Measurements from ENCODE around the gene FAM118B. TPM values are rescaled to one million over a fixed set of nuclear protein-coding genes. Genes with fewer than 3 reads are reported as not detected.

The FAM118B gene
- total RNA-seq, 2 donors from 2014 or later, result 40.1 to 40.8 TPM

- Histone ChIP-seq H3K9me3 (ENCODE audit: control insufficient read depth, low read length) (no peaks in the 10 kb centered on the region), H3K27me3 (ENCODE audit: control insufficient read depth, insufficient read depth, low read length, poor library complexity, severe bottlenecking) (peaks cover 10% of the 10 kb centered on the region), H3K4me3 (ENCODE audit: low read length) (no peak overlapping the region), H3K9ac (ENCODE audit: extremely low read depth, low read length, poor library complexity, severe bottlenecking) (no peak overlapping the region), H3K36me3 (ENCODE audit: control insufficient read depth, insufficient read depth, low read length) (no peaks in the 10 kb centered on the region), H3K4me1 (ENCODE audit: control insufficient read depth, insufficient read depth, low read length) (no peaks in the 10 kb centered on the region), H3K27ac (ENCODE audit: low read depth, low read length) (no peak overlapping the region)
- Mint-ChIP-seq H3K4me1 (peaks cover 9% of the 10 kb centered on the region), H3K9me3 (no peaks in the 10 kb centered on the region), H3K4me3 (no peak overlapping the region), H3K36me3 (ENCODE audit: low read depth) (no peaks in the 10 kb centered on the region), H3K27me3 (ENCODE audit: insufficient read depth) (peaks cover 3% of the 10 kb centered on the region), H3K27ac (no peak overlapping the region)
- no peak for TF ChIP-seq CTCF (conservative IDR thresholded peaks at IDR 0.05)
- no peak for DNase-seq
- WGBS, 2 experiments (ENCODE audit: insufficient coverage in 1 of 2, insufficient read length in 1 of 2), result 89 to 93% methylated on average over 6 to 9 of the region's 9 CpGs
Measured at GRCh38 chr11:126173257-126173656, 38.3 kb upstream of the FAM118B start.

GRCh38 chr11:126174816-126175215 lies 36.8 kb upstream of the FAM118B start:
- Mint-ChIP-seq H3K4me3 (no peak overlapping the region), H3K9me3 (no peaks in the 10 kb centered on the region), H3K4me1 (no peaks in the 10 kb centered on the region), H3K36me3 (ENCODE audit: low read depth) (no peaks in the 10 kb centered on the region), H3K27me3 (ENCODE audit: insufficient read depth) (peaks cover 3% of the 10 kb centered on the region), H3K27ac (no peak overlapping the region)
- 93 to 100% methylated on average over 4 to 7 of the region's 7 CpGs for WGBS, 2 experiments (ENCODE audit: insufficient coverage in 1 of 2, insufficient read length in 1 of 2)
- Histone ChIP-seq H3K9ac (ENCODE audit: extremely low read depth, low read length, poor library complexity, severe bottlenecking) (no peak overlapping the region), H3K4me3 (ENCODE audit: low read length) (no peak overlapping the region), H3K4me1 (ENCODE audit: control insufficient read depth, insufficient read depth, low read length) (no peaks in the 10 kb centered on the region), H3K9me3 (ENCODE audit: control insufficient read depth, low read length) (no peaks in the 10 kb centered on the region), H3K27me3 (ENCODE audit: control insufficient read depth, insufficient read depth, low read length, poor library complexity, severe bottlenecking) (peaks cover 10% of the 10 kb centered on the region), H3K36me3 (ENCODE audit: control insufficient read depth, insufficient read depth, low read length) (no peaks in the 10 kb centered on the region), H3K27ac (ENCODE audit: low read depth, low read length) (no peak overlapping the region)
- DNase-seq, result no peak
- no peak for TF ChIP-seq CTCF (conservative IDR thresholded peaks at IDR 0.05)

- Mint-ChIP-seq H3K36me3 (ENCODE audit: low read depth) (no peaks in the 10 kb centered on the region), H3K27ac (no peak overlapping the region), H3K27me3 (ENCODE audit: insufficient read depth) (peaks cover 3% of the 10 kb centered on the region), H3K4me3 (no peak overlapping the region), H3K9me3 (no peaks in the 10 kb centered on the region), H3K4me1 (no peaks in the 10 kb centered on the region)
- Histone ChIP-seq H3K9me3 (ENCODE audit: control insufficient read depth, low read length) (no peaks in the 10 kb centered on the region), H3K4me1 (ENCODE audit: control insufficient read depth, insufficient read depth, low read length) (no peaks in the 10 kb centered on the region), H3K9ac (ENCODE audit: extremely low read depth, low read length, poor library complexity, severe bottlenecking) (no peak overlapping the region), H3K36me3 (ENCODE audit: control insufficient read depth, insufficient read depth, low read length) (no peaks in the 10 kb centered on the region), H3K27ac (ENCODE audit: low read depth, low read length) (no peak overlapping the region), H3K27me3 (ENCODE audit: control insufficient read depth, insufficient read depth, low read length, poor library complexity, severe bottlenecking) (peaks cover 10% of the 10 kb centered on the region), H3K4me3 (ENCODE audit: low read length) (no peak overlapping the region)
- no peak for TF ChIP-seq CTCF (conservative IDR thresholded peaks at IDR 0.05)
- DNase-seq, result no peak
- 92 to 93% methylated on average over 13 to 15 of the region's 15 CpGs for WGBS, 2 experiments (ENCODE audit: insufficient coverage in 1 of 2, insufficient read length in 1 of 2)
Measured at GRCh38 chr11:126175393-126175792, 36.2 kb upstream of the FAM118B start.
